Smooth muscle cell (in vitro differentiated cells): ENCODE results near the gene TMEM200A. TPM values are rescaled to one million over a fixed set of nuclear protein-coding genes. Genes with fewer than 3 reads are reported as not detected.

Source experiments
- DNase-seq: peaks from one replicate; lab custom pipeline; 2025; ENCODE audit not compliant: unreplicated experiment; lab: John Stamatoyannopoulos, UW
- H2AFZ ChIP-seq: fragments of 200-600 bp; sonication (generic); 2 replicates; pipeline ENCODE4 v1.6.0; 2016; ENCODE audit warnings: antibody characterized with exemption, low read depth, mild to moderate bottlenecking
- H3F3A ChIP-seq: fragments of 200-600 bp; sonication (generic); 2 replicates; pipeline ENCODE4 v1.6.0; 2017; ENCODE audit warnings: antibody characterized with exemption, low read depth
- H3K27ac ChIP-seq: fragments of 200-600 bp; sonication (generic); 2 replicates; pipeline ENCODE4 v1.5.1; 2016; ENCODE audit warnings: low read depth, mild to moderate bottlenecking
- H3K27me3 ChIP-seq: fragments of 200-600 bp; sonication (generic); 2 replicates; pipeline ENCODE4 v1.6.1; 2016; ENCODE audit warnings: low read depth, mild to moderate bottlenecking
- H3K36me3 ChIP-seq: fragments of 200-600 bp; sonication (generic); 2 replicates; pipeline ENCODE4 v1.5.1; 2016; ENCODE audit warnings: low read depth
- H3K4me1 ChIP-seq: fragments of 200-600 bp; sonication (generic); 2 replicates; pipeline ENCODE4 v1.5.1; 2016; ENCODE audit warnings: low read depth
- H3K4me2 ChIP-seq: fragments of 200-600 bp; sonication (generic); 2 replicates; pipeline ENCODE4 v1.6.0; 2016; ENCODE audit warnings: mild to moderate bottlenecking
- H3K4me3 ChIP-seq: fragments of 200-600 bp; sonication (generic); 2 replicates; pipeline ENCODE4 v1.5.1; 2016; ENCODE audit warnings: mild to moderate bottlenecking
- H3K79me2 ChIP-seq: fragments of 200-600 bp; sonication (generic); 2 replicates; pipeline ENCODE4 v1.6.0; 2016; ENCODE audit warnings: low read depth, mild to moderate bottlenecking
- H3K9ac ChIP-seq: fragments of 200-600 bp; sonication (generic); 2 replicates; pipeline ENCODE4 v1.6.0; 2016; ENCODE audit warnings: low read depth
- H3K9me3 ChIP-seq: fragments of 200-600 bp; sonication (generic); replicated peaks from 2 replicates; pipeline ENCODE4 v1.5.1; 2016; ENCODE audit warnings: low read depth
- H4K20me1 ChIP-seq: fragments of 200-600 bp; sonication (generic); 2 replicates; pipeline ENCODE4 v1.6.0; 2016; ENCODE audit warnings: low read depth
- WGBS: methylation state at CpG from one replicate; pipeline ENCODE4 v1.1.7; 2016; ENCODE audit warnings: low lambda C conversion rate; 5-methylcytosine and 5-hydroxymethylcytosine counted together
- polyA plus RNA-seq: library from polyadenylated mRNA; unstranded; fragments of >200 nt; fragmentation: Nextera tagmentation; extraction: Ambion mirVana; gene quantifications from 2 replicates; pipeline ENCODE4 v1.2.1, GENCODE V29; 2016
- total RNA-seq: library from RNA; depleted of rRNA; stranded (reverse); fragments of >200 nt; gene quantifications from 2 replicates; pipeline ENCODE4 v1.2.3, GENCODE V29; 2014
- TF ChIP-seq, protein P1 (sequence below): fragments of 200-600 bp; sonication (generic); IDR thresholded peaks from 2 replicates; pipeline ENCODE4 v1.5.1; 2017; ENCODE audit warnings: borderline replicate concordance, mild to moderate bottlenecking, antibody characterized with exemption; ENCODE audit not compliant: insufficient read depth, poor library complexity, severe bottlenecking

The TMEM200A gene
- total and polyA plus RNA-seq, 2 experiments from 2014 or later = 84.7 to 116 TPM

DNA sequence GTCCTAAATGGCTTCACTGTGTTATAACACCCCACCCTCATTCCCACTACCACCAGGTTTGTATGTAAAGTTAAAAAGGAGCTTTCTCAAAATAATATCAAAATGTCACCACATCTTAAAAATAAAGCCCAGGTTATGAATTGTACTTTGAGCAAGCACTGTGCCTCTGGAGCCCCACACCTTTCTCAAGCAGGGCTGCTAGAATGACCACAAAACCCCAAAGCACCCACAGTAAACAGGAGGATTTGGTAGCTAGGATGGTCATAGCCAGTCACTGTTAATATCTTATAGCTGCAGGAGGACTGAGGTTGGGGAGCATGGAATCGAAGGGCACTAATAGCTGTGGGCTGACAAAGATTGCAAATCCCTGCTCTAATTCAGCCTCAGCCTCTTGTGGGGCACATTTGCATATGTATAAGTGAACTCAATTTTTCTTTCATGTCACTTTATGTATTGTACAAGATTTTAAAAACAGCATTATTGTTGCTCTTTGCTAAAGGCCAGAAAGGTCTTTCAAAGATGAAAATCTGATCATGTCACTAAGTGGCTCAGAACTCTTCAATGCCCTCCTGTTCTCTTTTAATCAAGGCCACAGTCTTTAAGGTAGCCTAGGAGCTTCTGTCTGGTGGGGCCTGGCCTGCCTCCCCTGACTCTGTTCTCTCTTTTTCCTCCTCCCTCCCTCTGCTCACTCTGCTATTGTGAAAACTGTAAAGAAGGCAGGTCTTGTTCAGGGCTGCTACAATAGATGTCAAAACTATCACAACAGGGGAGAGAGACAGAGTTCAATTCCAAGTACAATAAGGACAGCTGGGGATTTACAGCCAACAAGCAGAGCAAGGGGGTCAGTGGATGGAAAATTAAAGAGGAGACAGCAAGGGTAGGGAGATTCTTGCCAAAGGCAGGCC lies 101.6 kb downstream of the TMEM200A start:
- Histone ChIP-seq H3K4me2 (peak overlapping the region; percentile 39), H3K4me1 (peaks cover 5% of the 10 kb centered on the region), H3K36me3 (no peaks in the 10 kb centered on the region), H3K4me3 (no peak overlapping the region), H4K20me1 (no peaks in the 10 kb centered on the region), H3K79me2 (no peaks in the 10 kb centered on the region), H3K27ac (no peak overlapping the region), H3K9me3 (no peaks in the 10 kb centered on the region), H2AFZ (no peak overlapping the region), H3K27me3 (no peaks in the 10 kb centered on the region), H3F3A (no peaks in the 10 kb centered on the region), H3K9ac (no peak overlapping the region)
- DNase-seq = no peak
- TF ChIP-seq, protein P1, sequence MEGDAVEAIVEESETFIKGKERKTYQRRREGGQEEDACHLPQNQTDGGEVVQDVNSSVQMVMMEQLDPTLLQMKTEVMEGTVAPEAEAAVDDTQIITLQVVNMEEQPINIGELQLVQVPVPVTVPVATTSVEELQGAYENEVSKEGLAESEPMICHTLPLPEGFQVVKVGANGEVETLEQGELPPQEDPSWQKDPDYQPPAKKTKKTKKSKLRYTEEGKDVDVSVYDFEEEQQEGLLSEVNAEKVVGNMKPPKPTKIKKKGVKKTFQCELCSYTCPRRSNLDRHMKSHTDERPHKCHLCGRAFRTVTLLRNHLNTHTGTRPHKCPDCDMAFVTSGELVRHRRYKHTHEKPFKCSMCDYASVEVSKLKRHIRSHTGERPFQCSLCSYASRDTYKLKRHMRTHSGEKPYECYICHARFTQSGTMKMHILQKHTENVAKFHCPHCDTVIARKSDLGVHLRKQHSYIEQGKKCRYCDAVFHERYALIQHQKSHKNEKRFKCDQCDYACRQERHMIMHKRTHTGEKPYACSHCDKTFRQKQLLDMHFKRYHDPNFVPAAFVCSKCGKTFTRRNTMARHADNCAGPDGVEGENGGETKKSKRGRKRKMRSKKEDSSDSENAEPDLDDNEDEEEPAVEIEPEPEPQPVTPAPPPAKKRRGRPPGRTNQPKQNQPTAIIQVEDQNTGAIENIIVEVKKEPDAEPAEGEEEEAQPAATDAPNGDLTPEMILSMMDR = no peak
- WGBS = 78% methylated on average over 1 of the region's 1 CpG

DNA sequence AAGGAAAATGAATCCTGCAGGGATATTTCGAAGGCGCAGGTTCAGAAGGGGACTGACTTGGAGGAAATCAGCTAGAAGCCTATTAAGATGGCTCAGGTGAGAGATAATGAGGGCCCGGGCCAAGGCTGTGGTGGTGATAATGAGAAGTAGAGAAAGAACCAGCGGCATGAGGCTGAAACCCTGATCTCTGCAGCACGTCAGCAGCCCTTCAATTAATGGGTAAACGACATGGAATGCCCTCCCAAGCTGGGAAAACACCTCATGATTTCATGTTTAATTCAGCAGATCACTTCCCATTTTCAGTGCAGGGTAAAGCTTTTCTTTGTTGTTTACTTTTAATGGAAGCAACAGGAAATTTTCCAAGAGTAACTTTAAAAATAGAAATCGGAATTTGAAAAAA lies 104.9 kb downstream of the TMEM200A start:
- H3F3A ChIP-seq = no peaks in the 10 kb centered on the region
- H3K27ac ChIP-seq = no peak overlapping the region
- no peak overlapping the region for H3K4me2 ChIP-seq
- WGBS = 94% methylated on average over 7 of the region's 7 CpGs
- H2AFZ ChIP-seq = no peak overlapping the region
- H3K9ac ChIP-seq = no peak overlapping the region
- H3K9me3 ChIP-seq = no peaks in the 10 kb centered on the region
- H3K4me3 ChIP-seq = no peak overlapping the region
- H4K20me1 ChIP-seq = no peaks in the 10 kb centered on the region
- no peak for DNase-seq
- H3K36me3 ChIP-seq = no peaks in the 10 kb centered on the region
- peaks cover 5% of the 10 kb centered on the region for H3K4me1 ChIP-seq
- TF ChIP-seq, protein P1 = no peak
- no peaks in the 10 kb centered on the region for H3K79me2 ChIP-seq
- no peaks in the 10 kb centered on the region for H3K27me3 ChIP-seq

GRCh38 chr6:130473886-130474285 lies 108.1 kb downstream of the TMEM200A start:
- Histone ChIP-seq H3K27ac (no peak overlapping the region), H3K9ac (no peak overlapping the region), H3K36me3 (no peaks in the 10 kb centered on the region), H3K9me3 (no peaks in the 10 kb centered on the region), H2AFZ (no peak overlapping the region), H3K4me1 (no peaks in the 10 kb centered on the region), H3K79me2 (no peaks in the 10 kb centered on the region), H3F3A (no peaks in the 10 kb centered on the region), H3K27me3 (no peaks in the 10 kb centered on the region), H3K4me2 (no peak overlapping the region), H4K20me1 (no peaks in the 10 kb centered on the region), H3K4me3 (no peak overlapping the region)
- 58% methylated on average over 5 of the region's 5 CpGs for WGBS
- TF ChIP-seq, protein P1 = no peak
- DNase-seq = no peak
